Hypothalamus (tissue), 51 donors: ENCODE measurements around the gene SRPK3.
A peak's percentile ranks its signal among the peaks of the same experiment; 100 is the strongest.

Experiments
- DNase-seq, 51 donors: peaks; one replicate each; lab custom pipeline; 2025; lab: John Stamatoyannopoulos, UW

Gene SRPK3

DNA sequence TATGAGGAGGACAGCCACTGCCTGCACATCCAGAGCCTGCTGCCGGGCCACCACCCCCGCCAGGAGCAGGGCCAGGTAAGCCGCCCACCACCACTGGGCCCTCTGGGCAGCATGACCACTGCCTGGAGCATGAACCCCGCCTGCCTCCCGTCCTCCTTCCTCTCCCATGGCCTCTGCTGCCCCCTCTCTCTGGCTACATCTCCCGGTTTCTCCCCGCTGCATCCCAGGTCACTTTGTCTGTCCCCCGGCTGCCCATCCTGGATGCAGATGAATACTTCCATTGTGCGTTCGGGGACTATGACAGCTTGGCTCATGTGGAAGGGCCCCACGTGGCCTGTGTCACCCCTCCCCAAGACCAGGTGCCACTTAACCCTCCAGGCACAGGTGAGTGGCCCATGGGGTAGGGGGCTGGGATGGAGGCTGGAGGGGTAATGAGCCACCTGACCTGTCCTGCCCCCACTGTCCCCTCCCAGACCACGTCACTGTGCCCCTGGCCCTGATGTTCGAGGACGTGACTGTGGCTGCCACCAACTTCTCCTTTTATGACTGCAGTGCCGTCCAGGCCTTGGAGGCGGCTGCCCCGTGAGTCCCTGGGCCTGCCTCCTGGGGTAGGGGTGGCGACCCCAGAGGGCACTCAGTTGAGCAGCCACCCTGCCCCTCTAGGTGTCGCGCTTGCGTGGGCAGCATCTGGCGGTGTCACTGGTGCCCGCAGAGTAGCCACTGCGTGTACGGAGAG, 10.8 kb upstream of the SRPK3 start:
- DNase-seq, result peak in 2 of 51 donors; percentile 11 to 19

DNA sequence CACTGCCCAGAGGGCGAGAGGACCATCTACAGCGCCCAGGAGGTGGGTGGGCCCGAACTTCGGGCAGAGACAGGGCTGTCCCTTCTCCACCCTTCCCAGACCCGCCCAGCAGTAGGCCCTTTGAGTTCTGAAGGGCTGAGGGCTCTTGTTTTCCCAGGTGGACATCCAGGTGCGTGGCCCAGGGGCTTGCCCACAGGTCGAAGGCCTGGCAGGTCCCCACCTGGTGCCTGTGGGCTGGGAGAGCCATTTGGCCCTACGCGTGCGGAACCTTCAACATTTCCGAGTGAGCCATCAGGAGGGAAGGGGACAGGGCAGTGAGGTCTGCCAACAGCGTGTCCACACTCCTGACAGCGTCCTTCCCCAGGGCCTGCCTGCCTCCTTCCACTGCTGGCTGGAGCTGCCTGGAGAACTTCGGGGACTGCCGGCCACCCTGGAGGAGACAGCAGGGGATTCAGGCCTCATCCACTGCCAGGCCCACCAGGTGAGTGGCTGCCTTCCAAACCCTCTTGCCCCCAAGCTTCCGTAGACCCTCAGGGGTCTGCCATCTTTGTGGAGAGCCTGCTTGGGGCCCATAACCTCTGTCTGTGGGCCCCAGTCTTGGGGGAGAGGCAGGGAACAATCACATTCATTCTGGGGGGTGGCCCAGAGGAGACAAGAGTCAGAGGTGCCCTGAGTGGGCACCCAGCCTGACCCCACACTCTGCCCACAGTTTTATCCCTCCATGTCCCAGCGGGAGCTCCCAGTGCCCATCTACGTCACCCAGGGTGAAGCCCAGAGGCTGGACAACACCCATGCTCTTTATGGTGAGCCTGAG, 10.0 kb upstream of the SRPK3 start:
- DNase-seq, result no peak

DNA sequence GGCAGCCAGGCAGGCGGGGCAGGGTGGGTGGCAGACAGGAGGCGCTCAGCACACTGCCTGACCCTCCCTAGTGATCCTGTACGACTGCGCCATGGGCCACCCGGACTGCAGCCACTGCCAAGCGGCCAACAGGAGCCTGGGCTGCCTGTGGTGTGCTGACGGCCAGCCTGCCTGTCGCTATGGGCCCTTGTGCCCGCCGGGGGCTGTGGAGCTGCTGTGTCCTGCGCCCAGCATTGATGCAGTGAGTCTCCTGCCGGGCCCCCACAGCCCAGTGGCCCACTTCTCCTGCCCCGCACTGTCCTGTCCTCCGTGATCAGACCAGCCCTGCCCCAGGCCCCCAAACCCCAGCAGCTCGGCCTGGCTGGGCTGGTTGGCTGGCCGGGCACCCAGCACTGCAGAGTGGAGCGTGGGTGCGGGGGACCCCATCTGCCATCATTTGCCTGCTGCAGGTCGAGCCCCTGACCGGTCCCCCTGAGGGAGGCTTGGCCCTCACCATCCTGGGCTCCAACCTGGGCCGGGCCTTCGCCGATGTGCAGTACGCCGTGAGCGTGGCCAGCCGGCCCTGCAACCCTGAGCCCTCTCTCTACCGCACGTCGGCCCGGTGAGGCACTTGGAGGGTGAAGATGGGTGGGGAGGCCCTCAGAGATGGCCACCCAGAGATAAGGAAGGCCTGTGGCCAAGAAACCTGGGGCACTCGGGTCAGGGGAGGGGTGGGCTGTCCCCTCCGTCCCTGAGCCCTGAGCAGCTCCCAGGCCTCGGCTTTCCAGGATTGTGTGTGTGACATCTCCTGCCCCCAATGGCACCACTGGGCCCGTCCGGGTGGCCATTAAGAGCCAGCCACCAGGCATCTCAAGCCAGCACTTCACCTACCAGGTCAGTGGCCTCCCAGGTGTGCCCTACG, 9.2 kb upstream of the SRPK3 start:
- DNase-seq, result no peak

DNA sequence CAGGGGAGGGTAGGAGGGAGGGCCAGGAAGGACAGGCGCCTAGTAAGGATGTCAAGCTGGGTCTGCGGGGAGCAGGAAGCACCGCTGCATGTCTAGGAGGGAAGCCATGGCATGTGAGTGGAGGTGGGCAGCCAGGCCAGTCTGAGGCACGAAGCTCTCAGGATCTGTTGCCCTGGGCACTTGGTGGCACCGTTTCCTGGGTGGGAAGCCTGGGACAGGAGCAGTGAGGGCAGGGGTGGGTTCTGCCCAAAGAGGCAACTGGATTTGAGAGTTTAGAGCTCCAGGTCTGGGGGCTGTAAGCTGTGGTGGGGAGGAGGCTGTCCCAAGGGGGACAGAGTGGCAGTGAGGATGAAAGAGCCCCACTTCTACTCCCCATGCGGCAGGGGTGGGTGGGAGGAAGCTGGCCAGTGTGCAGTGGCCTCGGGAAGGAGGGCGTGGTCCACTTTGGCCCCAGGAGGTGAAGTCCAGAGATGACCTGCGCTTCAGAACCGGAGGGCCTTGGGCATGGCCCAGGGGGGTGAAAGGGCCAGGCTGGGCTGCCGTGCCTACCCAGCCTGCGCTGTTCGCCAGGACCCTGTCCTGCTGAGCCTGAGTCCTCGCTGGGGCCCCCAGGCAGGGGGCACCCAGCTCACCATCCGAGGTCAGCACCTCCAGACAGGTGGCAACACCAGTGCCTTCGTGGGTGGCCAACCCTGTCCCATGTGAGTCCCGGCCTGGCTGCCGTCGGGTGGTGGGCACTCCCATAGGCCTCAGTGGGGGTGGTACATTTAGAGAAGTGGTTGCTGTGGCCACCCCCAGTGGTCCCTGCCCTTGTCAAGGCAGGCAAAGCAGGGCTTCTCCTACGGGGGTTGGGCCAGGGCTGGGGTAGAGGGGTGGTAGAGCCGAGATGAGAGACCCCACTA, 8.3 kb upstream of the SRPK3 start:
- DNase-seq, result no peak

DNA sequence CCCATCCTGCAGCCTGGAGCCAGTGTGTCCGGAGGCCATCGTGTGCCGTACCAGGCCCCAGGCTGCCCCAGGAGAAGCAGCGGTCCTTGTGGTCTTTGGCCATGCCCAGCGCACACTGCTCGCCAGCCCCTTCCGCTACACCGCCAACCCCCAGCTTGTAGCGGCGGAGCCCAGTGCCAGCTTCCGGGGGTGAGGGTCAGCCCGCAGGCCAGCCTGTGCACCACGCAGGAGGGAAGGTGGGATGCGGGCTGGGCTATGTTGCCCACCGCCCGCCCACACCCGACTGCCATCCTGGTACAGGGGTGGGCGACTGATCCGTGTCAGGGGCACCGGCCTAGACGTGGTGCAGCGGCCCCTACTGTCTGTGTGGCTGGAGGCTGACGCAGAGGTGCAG, 7.6 kb upstream of the SRPK3 start:
- DNase-seq, result no peak

DNA sequence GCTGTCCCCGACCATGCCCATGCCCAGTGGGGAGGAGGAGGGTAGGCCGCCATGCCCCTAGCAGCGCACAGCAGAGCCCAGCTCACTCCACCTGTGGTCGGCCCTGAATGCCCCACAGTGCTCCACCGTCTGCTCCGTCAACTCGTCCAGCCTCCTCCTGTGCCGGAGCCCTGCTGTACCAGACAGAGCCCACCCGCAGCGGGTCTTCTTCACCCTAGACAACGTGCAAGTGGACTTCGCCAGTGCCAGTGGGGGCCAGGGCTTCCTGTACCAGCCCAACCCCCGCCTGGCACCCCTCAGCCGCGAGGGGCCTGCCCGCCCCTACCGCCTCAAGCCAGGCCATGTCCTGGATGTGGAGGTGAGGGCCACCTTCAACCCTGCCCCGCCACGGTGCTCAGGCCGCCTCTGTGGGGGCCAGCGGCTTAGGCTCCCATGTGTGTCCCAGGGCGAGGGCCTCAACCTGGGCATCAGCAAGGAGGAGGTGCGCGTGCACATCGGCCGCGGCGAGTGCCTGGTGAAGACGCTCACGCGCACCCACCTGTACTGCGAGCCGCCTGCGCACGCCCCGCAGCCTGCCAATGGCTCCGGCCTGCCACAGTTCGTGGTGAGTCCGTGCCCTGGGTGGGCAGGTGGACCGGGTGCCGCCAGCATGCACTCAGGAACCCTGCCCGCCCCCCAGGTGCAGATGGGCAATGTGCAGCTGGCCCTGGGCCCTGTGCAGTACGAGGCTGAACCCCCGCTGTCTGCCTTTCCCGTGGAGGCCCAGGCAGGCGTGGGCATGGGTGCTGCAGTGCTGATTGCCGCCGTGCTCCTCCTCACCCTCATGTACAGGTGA, 6.9 kb upstream of the SRPK3 start:
- no peak for DNase-seq

DNA sequence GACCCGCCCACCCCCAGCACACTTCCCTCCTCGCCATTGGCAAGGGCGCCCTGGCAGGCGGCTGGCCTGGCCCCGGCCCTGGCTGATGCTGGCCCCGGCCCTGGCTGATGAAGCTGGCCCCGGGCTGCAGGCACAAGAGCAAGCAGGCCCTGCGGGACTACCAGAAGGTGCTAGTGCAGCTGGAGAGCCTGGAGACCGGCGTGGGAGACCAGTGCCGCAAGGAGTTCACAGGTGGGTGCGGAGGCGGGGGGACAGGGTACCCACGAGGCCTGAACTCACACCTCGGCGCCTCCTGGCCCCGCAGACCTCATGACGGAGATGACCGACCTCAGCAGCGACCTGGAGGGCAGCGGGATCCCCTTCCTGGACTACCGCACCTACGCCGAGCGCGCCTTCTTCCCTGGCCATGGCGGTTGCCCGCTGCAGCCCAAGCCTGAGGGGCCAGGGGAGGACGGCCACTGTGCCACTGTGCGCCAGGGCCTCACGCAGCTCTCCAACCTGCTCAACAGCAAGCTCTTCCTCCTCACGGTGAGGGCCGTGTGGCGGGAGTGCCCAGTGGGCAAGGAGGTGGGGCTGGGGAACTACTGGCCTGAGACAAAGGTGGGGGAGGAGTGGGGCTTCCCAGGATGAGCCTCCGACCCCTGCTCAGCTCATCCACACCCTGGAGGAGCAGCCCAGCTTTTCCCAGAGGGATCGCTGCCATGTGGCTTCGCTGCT, 6.1 kb upstream of the SRPK3 start:
- no peak for DNase-seq

DNA sequence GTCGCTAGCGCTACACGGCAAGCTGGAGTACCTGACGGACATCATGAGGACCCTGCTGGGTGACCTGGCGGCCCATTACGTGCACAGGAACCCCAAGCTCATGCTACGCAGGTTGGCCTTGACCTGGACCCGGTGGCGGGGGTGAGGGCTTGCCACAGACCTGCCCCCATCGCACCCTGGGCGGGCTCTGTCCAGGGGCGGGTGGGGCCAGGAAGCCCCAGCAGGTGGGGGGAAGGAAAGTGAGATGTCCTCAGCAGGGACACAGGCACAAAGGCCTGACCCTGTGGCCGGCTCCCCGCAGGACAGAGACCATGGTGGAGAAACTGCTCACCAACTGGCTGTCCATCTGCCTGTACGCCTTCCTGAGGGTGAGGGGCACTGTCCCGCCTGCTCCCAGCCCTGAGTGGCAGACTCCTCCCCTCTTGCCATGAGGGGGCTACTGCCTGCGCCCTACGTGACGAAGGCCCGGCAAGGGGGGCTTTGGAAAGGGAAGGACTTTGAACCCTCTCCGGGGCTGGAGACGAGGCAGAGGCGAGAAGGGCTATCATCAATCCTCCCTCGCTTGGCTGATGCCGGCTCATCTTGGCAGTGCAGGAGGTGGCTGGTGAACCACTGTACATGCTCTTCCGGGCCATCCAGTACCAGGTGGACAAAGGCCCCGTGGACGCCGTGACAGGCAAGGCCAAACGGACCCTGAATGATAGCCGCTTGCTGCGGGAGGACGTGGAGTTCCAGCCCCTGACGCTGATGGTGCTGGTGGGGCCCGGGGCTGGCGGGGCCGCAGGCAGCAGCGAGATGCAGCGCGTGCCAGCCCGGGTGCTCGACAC, 5.3 kb upstream of the SRPK3 start:
- no peak for DNase-seq

DNA sequence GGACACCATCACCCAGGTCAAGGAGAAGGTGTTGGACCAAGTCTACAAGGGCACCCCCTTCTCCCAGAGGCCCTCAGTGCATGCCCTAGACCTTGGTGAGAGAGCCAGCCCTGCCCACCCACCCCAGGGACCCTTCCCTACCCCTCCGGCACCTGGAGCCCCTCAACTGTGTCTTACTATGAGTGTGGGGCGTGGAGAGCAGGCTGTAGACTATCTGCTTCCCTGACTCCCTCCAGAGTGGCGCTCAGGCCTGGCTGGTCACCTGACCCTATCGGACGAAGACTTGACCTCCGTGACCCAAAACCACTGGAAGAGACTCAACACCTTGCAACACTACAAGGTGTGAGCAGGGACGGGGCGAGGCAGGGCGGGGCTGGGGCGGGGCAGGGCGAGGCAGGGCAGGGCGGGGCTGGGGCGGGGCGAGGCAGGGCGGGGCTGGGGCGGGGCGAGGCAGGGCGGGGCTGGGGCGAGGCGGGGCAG, 4.7 kb upstream of the SRPK3 start:
- no peak for DNase-seq

DNA sequence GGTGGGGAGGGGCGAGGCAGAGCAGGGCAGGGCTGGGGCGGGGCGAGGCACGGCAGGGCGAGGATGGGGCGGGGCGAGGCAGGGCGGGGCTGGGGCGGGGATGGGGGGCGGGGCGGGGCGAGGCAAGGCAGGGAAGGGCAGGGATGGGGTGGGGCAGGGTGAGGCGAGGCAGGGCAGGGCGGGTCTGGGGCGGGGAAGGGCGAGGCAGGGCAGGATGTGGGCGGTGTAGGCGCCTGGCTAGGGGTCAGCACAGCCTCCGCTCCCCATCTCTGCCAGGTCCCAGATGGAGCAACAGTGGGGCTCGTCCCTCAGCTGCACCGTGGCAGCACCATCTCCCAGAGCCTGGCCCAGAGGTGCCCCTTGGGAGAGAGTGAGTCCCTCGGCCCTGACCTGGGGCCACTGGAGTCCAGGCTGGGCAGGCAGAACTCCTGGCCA, 4.2 kb upstream of the SRPK3 start:
- no peak for DNase-seq

DNA sequence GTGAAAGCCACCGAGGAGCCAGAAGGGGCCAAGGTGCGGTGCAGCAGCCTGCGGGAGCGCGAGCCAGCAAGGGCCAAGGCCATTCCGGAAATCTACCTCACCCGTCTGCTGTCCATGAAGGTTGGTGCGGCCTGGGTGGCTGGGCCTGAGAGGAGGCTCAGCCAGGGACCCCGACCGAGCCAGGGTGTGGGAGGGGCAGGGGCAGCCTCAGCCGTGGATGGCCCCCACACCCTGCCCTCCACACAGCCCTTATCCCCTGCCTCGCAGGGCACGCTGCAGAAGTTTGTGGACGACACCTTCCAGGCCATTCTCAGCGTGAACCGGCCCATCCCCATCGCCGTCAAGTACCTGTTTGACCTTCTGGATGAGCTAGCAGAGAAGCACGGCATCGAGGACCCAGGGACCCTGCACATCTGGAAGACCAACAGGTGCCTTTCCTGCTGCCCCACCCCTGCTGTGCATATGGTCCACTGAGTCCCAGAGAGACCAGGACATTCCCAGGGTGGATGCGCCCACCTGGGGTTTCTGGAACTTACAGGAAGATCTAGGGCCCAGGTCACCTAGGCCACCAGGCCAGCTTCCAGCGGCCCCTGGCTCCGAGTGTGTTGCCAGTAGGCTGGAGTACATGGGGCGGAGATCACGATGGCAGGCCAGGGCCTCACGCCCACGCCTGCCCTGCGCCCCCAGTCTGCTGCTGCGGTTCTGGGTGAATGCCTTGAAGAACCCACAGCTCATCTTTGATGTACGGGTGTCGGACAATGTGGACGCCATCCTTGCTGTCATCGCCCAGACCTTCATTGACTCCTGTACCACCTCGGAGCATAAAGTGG, 3.4 kb upstream of the SRPK3 start:
- DNase-seq, result no peak

DNA sequence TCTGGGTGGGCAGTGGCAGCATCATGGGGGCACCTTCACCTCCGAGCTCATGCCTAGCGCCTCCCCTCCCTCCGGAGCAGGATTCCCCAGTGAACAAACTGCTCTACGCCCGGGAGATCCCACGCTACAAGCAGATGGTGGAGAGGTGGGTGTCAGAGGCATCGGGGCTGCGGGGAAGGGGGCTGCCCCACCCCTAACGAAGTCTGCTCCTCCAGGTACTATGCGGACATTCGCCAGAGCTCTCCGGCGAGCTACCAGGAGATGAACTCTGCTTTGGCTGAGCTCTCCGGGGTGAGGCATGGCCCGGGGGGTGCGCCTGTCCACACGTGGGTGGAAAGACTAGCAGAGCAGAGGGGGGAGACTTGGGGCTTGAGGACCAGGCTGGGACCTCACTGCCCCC, 2.7 kb upstream of the SRPK3 start:
- DNase-seq, result no peak

DNA sequence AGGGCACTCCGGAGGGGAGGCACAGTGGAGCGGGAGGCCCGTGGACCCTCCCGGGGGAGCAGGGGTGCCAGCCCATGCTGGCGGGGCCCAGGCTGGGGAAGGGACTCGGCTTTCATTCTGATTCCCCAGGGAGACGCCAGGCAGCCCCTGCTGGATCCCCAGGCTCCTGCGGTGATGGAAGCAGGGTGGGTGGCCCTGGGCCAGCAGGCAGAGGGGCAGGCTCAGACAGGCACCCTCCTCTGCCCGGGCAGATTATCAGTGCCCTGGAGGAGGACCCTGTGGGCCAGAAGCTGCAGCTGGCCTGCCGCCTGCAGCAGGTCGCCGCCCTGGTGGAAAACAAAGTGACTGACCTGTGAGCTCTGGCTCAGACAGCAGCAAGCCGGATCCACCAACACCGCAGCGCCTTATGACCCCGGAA, 2.1 kb upstream of the SRPK3 start:
- no peak for DNase-seq

DNA sequence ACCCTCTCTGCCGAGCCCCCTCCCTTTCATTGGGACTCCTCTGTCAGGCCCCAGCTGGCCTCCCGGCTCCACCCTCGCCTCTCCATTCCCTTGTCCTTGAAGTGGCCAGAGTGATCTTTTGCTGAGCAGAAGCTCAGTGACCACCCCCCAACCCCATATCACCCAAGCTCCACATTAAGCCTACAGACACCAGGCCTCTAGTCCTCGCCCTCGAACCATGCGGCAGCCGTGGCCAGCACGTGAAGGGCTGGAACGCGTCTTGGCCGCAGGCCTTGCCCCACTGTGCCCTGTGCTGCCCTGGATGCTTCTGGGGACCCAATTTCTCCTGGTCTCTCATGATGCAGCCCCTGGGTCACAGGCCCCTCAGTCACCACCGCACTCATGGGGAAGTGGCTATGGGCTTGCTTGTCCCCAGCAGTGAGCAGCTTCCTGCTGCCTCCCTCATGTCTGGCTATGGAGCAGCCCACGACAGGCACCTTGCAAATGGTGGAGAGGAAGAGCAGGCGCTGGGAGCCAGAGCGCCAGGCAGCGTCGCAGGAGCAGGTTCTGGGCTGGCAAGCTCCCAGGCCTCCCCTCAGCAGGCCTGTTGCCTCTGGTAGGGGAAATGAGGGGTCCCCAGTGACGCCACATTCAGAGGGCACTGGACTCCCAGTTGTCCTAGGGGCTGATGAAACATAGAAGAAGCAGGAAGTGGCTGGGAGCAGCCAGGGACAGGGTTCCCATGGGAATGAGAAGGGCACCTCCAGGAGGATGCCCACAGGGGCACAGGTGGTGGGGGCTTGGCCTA, 757 bp upstream of the SRPK3 start:
- DNase-seq, result no peak

DNA sequence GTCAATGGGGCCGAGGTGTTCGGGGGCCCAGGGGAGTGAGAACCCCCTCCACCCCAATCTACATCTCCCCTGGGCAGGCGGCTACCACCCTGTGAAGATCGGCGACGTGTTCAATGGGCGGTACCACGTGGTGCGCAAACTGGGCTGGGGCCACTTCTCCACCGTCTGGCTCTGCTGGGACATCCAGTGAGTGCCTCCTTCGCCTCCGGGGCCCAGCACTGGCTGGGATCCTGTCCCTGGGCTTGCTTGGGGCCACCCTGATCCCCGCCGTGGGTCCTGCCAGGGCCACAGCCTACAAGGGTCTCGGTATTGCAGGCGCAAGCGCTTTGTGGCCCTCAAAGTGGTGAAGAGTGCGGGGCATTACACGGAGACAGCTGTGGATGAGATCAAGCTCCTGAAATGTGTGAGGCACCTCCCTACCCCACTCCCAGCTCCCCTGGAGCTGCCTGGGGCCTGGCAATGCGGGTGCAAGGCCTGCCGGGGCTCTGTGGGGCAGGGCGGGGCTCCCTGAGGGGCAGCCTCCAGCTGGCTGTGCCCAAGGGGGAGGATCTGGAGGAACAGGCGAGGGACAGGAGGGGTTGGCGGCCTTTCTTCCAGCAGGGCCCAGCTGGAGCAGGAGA, 697 bp downstream of the SRPK3 start:
- DNase-seq, result peak in 8 of 51 donors; percentile 2 to 35 (median 14)
